ENCODE measurements around the gene NCAM2. TPM values are rescaled to one million over a fixed set of nuclear protein-coding genes. Genes with fewer than 3 reads are reported as not detected.
"Not testable (repeated sequence)": the region's sequence is repeated elsewhere in the genome, so short reads cannot be mapped to it uniquely, and the experiment has no call there.

The NCAM2 gene
- polyA plus RNA-seq, 1 donor = 4.8 TPM

DNA sequence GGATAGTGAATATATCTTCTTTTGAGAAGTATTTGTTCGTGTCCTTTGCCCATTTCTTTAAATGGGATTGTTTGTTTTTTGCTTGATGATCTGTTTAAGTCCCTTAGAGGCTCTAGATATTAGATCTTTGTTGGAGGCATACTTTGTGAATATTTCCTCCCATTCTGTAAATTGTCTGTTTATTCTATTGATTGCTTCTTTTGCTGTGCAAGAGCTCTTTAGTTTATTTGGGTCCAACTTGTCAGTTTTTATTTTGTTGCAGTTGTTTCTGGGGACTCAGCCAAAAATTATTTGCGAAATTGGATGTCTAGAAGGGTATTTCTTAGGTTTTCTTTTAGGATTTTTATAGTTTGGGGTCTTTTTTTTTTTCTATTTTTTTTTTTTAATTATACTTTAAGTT, 302.8 kb downstream of the NCAM2 start:
- DNase-seq (ENCODE audit: low read depth) = no peak

DNA sequence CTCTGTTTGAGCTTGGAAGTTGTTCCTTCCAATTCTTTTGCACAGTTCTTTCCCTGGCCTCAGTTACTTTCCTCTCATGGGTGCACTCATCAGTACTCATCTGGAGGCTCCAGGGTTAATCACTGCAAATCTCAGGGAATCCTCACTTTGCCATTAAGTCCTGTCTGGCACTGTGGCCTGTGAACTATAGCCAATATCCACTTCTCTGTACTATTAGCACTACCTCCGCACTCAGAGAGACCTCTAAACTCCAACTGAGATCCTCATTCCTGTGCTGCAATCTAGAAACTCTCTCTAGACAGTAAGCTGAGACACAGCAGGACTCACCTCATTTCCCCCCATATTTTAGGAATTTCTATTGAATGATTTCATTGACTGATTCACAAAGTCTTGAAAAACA, 311.3 kb downstream of the NCAM2 start:
- no peak for DNase-seq (ENCODE audit: low read depth)

DNA sequence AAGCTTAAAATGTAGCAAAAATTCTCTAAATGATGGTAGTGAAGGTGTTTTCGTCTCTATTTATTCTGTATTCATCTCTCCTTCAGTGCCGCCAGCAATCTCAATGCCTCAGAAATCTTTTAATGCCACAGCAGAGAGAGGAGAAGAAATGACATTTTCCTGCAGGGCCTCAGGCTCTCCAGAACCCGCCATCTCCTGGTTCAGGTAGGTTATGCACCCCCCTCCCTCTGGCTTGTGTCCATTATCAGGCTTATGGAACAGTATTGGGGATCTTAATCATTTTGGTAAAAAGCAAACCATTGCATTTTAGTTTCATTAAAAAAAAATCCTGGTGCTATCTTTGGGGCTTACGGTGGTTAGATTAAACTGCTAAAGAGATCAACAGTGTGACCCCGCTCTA, 326.1 kb downstream of the NCAM2 start:
- DNase-seq (ENCODE audit: low read depth) = no peak

DNA sequence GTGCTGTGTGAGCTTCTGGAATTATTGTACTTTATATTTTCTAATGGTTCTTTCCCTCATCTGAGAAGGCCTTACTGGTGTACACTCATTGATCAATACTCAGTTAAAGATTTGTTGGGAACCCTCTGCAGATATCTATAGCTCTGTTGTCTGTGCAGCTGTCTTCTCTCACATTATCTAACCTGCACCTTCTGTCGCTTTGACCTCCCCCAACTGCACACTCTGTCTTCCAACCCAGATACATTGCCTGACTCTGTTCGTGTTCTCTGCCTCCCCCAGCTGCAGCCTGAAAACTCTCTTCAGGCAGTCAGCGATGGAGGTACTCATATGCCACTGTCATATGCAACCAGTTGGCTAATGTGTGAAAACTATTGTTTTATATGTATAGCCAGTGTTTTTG, 334.3 kb downstream of the NCAM2 start:
- no peak for DNase-seq (ENCODE audit: low read depth)

DNA sequence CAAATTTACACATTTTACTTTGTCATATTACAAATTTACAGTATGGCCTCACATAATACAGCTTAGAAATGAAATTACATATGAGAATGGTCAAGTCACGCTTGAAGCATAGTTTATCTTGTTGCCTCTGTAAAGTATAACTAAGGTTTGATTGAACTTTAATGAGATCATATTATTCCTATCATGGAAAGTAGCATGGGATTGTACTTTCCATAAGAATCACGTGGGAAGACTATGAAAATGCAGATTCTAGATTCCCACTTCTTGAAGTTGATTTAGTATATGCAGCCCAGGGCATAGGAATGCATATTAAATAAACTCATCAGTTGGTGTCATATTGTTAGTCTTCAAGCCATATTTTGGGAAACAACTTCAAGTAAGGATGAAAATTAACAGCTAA, 342.8 kb downstream of the NCAM2 start:
- no peak for DNase-seq (ENCODE audit: low read depth)

DNA sequence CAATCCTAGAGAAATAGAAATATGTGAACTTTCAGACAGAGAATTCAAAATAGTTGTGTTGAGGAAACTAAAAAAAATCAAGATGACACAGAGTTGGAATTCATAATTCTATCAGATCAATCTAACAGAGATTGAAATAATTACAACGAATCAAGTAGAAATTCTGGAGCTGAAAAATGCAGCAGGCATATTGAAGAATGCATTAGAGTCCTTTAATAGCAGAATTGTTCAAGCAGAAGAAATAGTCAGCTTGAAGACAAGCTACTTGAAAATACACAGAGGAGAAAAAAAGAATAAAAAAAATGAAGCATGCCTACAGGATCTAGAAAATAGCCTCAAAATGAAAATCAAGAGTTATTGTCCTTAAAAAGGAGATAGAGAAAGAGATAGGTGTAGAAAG, 347.1 kb downstream of the NCAM2 start:
- DNase-seq (ENCODE audit: low read depth) = no peak

DNA sequence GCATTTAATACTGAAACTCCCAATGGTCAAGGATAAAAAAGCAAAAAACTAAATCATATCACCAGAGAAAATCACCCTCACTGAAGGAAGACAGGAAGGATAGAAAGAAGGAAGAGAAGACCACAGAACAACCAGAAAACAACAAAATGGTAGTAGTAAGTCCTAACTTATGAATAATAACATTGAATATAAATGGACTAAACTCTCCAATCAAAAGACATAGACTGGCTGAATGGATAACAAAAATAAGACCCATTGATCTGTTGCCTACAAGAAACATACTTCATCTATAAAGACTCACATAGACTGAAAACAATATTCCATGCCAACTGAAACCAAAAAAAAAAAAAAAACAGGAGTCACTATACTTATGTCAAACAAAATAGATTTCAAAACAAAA, 347.7 kb downstream of the NCAM2 start:
- no peak for DNase-seq (ENCODE audit: low read depth)

DNA sequence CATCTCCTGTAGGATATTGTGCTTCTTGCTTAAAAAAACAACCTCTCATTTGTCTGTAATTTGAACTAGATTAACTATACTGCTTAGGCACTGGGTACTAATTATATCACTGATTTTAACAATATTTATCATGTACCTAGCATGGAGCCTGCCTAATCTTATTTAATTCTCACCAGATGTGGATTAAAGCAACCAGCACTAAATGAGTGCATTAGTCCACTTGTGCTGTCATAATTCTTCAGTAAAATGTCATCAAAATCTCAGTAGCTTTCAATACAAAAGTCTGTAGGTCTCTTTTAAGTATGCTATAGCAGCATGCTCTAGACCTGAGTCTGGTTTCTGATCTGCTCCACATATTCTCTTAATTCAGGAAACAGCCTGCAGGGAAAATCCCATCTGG, 368.1 kb downstream of the NCAM2 start:
- DNase-seq (ENCODE audit: low read depth) = no peak

DNA sequence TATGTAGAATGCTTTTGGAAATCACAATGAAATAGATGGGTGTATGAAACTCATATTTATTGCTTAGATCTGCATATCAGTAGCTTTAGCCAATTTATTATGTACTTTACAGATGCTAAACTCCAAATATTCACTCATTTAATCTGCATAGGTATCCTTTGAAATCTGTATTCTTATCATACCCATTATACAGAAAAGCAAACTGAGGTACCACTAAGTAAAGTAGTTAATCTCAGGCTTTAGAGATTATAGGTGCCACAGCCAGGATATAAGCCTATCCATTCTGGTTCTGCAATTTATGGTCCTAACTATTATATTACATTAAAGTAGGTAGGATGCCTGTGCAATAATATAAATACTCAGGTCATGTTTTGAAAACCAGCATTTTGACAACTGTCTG, 369.4 kb downstream of the NCAM2 start:
- no peak for DNase-seq (ENCODE audit: low read depth)

DNA sequence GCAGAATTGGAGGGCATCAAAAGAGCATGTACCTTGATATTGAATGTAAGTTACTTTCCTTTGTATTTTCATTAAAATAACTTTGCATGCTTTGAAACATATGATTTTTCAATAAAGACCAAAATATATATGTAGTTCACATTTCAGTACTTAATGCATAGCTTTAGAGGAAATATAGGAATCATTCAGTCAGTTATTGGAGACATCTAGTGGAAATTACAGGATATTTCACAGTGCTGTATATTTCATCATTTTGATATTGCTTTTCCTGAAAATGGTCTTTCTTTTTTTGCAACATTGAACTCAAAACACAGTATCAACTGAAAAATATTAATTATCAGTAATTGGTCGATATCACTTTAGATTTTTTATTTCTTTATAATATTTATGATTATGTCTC, 375.8 kb downstream of the NCAM2 start:
- no peak for DNase-seq (ENCODE audit: low read depth)

DNA sequence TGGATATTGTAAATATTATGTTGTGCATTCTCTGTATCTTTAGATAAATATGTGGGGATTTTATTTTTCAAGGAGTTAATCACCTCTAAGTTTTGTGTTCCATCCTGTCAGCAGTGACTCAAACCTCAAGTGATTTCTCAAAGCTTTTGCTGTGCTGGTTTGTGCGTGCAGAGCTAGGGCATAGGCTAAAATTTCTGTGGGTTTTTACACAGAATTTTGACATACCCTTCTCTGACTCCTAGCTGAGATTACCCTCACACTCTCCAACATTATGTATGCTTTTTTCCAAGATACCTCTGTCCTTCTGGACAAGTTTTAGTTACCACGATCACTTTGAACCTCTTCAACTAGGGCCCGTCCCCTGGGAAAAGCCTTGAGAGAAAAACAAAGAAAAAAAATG, 384.9 kb downstream of the NCAM2 start:
- no peak for DNase-seq (ENCODE audit: low read depth)

DNA sequence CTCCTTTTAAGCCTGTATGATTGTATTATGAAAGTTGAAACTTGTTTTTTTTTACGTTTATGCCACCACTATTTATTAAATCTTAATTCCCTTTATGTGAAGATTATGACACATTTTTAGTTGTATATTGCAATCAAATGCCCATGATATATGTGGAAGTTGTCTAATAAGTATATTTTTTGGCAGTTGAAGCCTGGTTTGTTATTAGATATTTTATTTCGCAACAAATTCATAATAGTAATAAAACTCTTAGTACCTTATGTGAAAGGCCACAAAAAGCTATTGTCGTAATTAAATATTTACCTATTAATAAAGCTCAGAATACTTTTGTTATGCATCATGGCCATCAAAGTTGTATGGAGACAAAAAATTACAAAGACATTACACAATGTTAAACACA, 386.8 kb downstream of the NCAM2 start:
- no peak for DNase-seq (ENCODE audit: low read depth)

DNA sequence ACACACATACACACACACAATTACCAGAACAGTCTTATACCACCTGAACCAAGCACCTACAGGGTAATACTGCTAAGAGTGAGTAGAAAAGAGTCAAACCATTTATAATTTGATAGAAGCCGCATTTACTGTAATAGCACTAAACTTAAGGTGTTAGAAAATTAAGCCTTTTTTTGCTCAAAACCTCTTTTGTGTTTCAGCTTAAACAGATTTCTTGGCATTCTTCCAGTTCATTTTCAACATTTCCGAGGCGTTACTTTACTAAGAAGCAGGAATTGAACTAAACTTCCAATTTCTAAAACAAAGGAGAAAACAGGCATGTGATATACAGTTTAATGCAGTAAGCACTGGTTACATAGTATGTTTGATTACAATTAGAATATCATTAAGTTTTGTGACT, 387.2 kb downstream of the NCAM2 start:
- DNase-seq (ENCODE audit: low read depth) = no peak

DNA sequence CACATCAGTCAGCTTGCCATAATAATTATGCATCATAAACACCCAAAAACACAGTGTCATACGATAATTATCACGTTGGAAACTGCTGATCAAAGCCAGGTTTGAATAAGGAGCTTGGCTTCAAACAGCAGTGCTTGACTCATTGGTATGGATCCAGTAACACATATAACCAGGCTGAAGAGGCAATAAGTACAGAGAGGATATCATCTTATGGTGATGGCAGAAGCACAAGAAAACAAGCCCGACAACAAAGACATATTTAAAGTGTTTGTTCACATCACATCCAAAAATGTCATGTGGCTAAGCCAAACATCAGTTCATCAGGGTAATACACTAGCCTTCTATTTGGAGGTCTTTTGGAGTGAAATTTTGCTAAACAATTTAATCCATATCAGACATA, 389.7 kb downstream of the NCAM2 start:
- DNase-seq (ENCODE audit: low read depth) = no peak

DNA sequence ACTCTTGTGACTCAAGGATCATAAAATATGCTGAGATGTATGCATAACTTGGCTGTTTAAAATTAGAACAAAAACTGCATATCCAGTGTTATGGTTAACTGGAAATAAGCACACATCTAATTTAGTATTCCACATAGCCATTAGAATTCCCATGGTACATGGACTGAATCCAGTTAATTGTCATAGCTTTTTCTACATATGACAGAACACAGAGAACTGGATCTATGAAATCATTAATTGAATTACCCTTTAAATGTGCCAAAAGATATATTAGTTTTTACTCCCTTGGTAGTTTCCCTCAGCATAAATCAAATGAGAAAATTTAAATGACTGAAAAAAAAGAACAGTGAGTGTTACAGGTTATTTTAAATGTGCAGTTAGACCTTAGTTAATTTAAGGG, 395.9 kb downstream of the NCAM2 start:
- DNase-seq (ENCODE audit: low read depth) = no peak

DNA sequence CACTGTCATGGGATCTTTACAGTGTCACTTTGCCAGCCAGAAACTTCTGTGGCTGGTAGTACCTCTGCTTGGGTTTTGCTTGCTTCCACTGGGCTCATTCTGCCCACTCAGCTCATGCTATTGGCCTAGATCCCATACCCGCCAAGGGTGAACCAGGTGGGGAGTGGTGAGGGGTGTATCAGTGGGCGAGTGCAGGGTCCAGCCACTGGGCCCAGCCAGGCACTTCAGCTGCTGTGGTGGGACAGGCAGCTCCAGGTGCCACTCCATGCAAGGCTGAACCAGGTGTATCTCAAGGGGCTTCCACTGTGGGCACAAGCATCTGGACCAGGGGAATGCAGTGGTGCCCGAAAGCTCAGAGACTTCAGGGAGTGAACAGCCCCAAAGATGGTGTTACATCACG, 398.2 kb downstream of the NCAM2 start:
- no peak for DNase-seq (ENCODE audit: low read depth)

DNA sequence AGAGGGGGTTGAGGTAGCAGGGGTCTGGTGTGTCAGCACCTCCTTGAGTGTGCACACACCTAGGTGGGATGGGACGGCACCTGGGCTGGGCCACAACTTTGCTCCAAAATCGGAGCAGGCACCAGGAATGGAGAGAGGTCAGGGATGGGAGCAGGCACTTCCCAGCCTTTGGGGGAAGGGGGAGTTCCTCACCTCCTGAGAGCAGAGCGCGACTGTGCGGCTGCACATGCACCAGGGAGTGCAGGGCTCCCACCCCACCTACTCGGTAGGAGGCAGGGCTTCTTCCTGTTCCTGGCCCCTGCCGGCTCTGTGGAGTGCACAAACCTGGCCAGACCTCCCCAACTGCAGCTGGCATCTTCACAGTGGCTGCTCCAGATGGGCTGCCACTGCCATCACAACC, 399.3 kb downstream of the NCAM2 start:
- DNase-seq (ENCODE audit: low read depth) = no peak

DNA sequence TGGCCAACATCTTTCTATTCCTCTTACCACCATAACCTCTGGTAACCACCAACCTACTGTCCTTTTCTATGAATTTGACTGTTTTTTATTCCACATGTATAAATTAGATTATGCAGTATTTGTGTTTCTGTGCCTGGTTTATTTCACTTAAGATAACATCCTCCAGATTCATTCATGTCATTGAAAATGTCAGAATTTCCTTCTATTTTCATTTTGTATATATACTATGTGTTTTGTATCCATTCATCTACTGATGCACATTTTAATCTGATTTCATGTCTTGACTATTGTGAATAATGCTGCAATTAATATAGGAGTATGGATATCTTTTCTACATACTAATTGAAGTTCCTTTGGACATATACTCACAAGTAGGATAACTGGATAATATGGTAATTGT, 403.2 kb downstream of the NCAM2 start:
- no peak for DNase-seq (ENCODE audit: low read depth)

DNA sequence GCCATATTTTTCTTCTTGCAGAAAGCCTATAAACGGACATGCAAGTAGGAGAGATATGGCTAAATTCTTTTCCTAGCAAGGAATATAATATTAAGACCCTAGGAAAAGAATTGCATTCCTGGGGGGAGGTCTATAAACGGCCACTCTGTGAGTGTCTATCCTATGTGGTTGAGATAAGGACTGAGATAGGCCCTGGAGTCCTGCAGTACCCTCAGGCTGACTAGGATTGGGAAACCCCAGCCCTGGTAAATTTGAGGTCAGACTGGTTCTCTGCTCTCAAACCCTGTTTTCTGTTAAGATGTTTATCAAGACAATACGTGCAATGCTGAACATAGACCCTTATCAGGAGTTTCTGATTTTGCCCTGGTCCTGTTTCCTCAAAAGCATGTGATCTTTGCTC, 404.0 kb downstream of the NCAM2 start:
- not testable (repeated sequence) for DNase-seq (ENCODE audit: low read depth)

DNA sequence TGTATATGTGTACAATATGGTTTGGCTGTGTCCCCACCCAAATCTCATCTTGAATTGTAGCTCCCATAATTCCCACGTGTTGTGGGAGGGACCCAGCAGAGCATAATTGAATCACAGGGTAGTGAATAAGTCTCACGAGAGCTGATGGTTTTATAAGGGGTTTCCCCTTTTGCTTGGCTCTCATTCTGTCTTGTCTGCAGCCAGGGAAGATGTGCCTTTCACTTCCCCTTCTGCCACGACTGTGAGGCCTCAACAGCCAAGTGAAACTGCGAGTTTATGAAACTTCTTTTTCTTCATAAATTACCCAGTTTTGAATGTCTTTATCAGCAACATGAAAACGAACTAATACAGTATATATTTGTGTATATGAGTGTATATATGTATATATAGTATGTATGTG, 406.1 kb downstream of the NCAM2 start:
- not testable (repeated sequence) for DNase-seq (ENCODE audit: low read depth)

DNA sequence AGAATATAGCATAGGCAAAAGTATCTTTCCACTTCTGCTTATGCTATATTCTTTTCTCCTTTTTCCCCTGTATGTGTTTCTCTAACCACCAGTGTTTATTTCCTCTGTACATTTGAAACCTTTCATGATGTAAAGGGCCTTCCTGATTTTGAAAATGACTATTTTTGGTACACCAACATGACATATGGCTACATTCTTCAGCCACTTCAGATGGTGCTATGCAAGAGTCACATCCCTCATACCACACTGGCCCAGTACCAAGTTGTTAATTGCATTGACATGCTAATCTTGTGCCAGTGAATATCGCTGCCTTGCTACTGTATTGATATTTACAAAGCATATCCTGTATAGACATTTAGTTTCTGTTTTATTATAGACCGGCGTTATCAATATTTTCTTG, 408.7 kb downstream of the NCAM2 start:
- DNase-seq (ENCODE audit: low read depth) = no peak

DNA sequence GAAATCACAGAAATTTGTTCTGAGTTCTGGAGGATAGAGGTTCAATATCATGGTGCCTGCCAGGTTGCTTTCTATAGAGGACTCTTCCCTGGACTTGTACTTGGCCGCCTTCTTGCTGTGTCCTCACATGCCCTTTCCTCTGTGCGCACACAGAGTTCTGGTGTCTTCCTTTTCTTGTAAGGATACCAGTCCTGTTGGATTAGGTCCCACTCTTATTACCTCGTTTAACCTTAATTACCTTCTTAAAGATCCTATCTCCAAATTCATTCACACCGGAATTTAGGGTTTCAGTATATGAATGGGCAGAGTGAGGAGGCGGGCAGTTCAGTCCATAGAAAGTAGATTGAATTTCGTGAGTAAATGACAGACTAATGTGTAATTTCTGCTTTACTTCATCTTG, 413.9 kb downstream of the NCAM2 start:
- DNase-seq (ENCODE audit: low read depth) = no peak

DNA sequence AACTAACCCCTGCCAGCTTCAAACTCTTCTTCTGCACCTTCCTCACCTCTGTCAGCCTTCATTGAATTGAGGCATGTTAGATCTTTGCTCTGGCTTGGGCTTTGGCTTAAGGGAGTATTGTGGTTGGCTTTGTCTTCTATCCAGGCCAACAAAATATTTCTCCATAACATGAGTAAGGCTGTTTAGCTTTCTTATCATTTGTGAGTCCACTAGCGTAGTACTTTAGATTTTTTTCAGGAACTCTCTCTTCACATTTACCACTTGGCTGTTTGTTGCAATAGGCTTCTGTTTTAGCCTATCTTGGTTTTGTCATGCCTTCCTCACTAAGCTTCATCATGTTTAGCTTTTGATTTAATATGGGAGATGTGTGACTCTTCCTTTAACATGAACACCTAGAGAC, 417.5 kb downstream of the NCAM2 start:
- DNase-seq (ENCODE audit: low read depth) = no peak

DNA sequence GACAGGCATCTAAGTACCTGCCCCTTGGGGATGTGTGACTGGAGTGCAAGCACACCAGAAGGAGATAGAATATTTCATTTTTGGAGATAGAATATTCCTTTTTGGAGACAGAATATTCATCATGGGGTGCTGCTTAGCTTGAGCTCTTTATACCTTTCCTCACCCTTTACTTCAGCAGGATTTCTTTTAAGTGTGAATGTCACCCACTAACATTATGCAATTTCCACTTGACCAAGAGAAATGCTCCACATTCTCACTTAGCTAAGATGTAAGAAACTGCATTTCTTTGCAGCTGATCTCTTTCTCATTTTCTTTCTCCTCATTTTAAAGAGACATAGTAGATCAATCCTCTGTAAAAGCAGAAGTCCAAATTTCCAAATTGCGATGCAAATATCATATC, 436.7 kb downstream of the NCAM2 start:
- no peak for DNase-seq (ENCODE audit: low read depth)

DNA sequence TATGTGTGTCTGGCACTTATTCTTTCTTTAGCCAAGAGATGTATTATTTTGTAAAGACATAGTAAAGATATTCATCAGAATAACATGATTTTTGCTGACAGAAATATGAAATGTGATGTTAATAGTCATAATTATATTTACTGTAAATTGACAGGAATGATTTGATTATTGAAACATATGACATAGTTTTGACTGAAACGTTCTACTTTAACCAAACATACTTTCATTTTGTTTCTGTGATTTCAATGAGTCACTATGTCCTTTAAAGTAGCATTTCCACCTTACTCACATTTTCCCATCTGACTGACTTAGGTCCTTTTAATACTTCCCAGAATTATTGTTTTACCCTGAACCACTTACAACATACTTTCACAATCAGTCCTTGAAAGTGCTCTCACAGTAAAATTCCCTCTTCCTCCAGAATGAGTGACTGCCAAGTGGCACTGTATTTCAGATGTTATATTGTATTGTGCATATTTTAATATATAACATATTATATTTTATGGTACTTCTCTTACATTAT, 437.9 kb downstream of the NCAM2 start:
- no peak for DNase-seq (ENCODE audit: low read depth)
